Osteoblast (primary cell): Measurements from ENCODE around the gene SOX21. TPM values are rescaled to one million over a fixed set of nuclear protein-coding genes. Genes with fewer than 3 reads are reported as not detected.
"Not testable (repeated sequence)": the region's sequence is repeated elsewhere in the genome, so short reads cannot be mapped to it uniquely, and the experiment has no call there.

Experiments used
- DNase-seq: peaks from one replicate; pipeline ENCODE4 v3.0.0; 2011; ENCODE audit warnings: low spot score, mixed read lengths; ENCODE audit not compliant: insufficient read length; ENCODE audit errors: missing footprints
- H2AFZ ChIP-seq: 2 replicates; pipeline ENCODE4 v1.6.0; 2011; ENCODE audit warnings: mild to moderate bottlenecking, low read length
- H3K27ac ChIP-seq: 2 replicates; pipeline ENCODE4 v1.5.1; 2011; ENCODE audit warnings: mild to moderate bottlenecking, low read depth, low read length, moderate library complexity
- H3K27me3 ChIP-seq: 2 replicates; pipeline ENCODE4 v1.6.0; 2012; ENCODE audit warnings: mild to moderate bottlenecking, control low read depth, inconsistent platforms, low read length, moderate library complexity; ENCODE audit not compliant: insufficient read depth
- H3K36me3 ChIP-seq: 2 replicates; pipeline ENCODE4 v1.5.1; 2011; ENCODE audit warnings: mild to moderate bottlenecking, low read length, control low read depth, moderate library complexity; ENCODE audit not compliant: insufficient read depth
- H3K4me1 ChIP-seq: 2 replicates; pipeline ENCODE4 v1.5.1; 2011; ENCODE audit warnings: mild to moderate bottlenecking, low read length, control low read depth, moderate library complexity; ENCODE audit not compliant: insufficient read depth
- H3K4me2 ChIP-seq: 2 replicates; pipeline ENCODE4 v1.6.0; 2011; ENCODE audit warnings: mild to moderate bottlenecking, low read length; ENCODE audit not compliant: insufficient read depth
- H3K4me3 ChIP-seq: fragments of 200-600 bp; sonication (generic); 3 replicates; pipeline ENCODE4 v1.5.1; 2012; ENCODE audit warnings: mild to moderate bottlenecking, low read length, inconsistent platforms; ENCODE audit not compliant: insufficient read depth
- H3K79me2 ChIP-seq: 2 replicates; pipeline ENCODE4 v1.6.0; 2012; ENCODE audit warnings: mild to moderate bottlenecking, low read length, control low read depth, inconsistent platforms; ENCODE audit not compliant: insufficient read depth
- H3K9me3 ChIP-seq: 2 replicates; pipeline ENCODE4 v1.5.1; 2011; ENCODE audit warnings: low read depth, low read length, control low read depth
- H4K20me1 ChIP-seq: 2 replicates; pipeline ENCODE4 v1.6.0; 2012; ENCODE audit warnings: mild to moderate bottlenecking, low read length, control low read depth; ENCODE audit not compliant: insufficient read depth
- total RNA-seq: library from RNA; depleted of rRNA; stranded (reverse); fragments of >200 nt; gene quantifications from 2 replicates; pipeline ENCODE4 v1.2.3, GENCODE V29; 2012
- TF ChIP-seq, protein P1 (sequence below): IDR thresholded peaks from 2 replicates; pipeline ENCODE4 v1.5.1; 2011; ENCODE audit warnings: mild to moderate bottlenecking, low read depth, low read length, moderate library complexity; ENCODE audit errors: extremely low read depth

Gene SOX21
- total RNA-seq, 1 donor: not detected

DNA sequence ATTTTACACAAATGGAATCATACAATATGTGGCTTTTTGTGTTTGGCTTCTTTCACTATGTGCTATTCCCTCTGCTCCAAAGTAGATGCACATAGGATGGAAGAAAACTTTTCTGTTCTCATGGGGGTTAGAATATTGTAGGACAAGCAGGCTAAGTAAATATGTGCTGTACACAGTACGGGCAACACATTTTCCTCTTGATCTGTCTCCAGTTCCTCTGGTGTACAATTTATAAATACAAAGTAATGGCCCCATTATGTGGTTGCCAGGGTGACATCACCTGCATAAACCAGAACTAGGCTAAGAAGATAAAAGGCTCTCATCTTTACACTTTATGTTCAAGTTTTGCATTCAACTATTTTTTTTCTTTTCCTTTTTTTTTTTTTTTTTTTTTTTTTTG is 41.0 kb upstream of the SOX21 start:
- Histone ChIP-seq H3K27me3 (peaks cover 4% of the 10 kb centered on the region), H3K36me3 (no peaks in the 10 kb centered on the region), H3K9me3 (no peaks in the 10 kb centered on the region), H3K4me2 (no peak overlapping the region), H3K27ac (no peak overlapping the region), H2AFZ (no peak overlapping the region), H3K4me1 (no peaks in the 10 kb centered on the region), H3K79me2 (no peaks in the 10 kb centered on the region), H4K20me1 (no peaks in the 10 kb centered on the region), H3K4me3 (no peak overlapping the region)
- DNase-seq: no peak
- TF ChIP-seq, protein P1, sequence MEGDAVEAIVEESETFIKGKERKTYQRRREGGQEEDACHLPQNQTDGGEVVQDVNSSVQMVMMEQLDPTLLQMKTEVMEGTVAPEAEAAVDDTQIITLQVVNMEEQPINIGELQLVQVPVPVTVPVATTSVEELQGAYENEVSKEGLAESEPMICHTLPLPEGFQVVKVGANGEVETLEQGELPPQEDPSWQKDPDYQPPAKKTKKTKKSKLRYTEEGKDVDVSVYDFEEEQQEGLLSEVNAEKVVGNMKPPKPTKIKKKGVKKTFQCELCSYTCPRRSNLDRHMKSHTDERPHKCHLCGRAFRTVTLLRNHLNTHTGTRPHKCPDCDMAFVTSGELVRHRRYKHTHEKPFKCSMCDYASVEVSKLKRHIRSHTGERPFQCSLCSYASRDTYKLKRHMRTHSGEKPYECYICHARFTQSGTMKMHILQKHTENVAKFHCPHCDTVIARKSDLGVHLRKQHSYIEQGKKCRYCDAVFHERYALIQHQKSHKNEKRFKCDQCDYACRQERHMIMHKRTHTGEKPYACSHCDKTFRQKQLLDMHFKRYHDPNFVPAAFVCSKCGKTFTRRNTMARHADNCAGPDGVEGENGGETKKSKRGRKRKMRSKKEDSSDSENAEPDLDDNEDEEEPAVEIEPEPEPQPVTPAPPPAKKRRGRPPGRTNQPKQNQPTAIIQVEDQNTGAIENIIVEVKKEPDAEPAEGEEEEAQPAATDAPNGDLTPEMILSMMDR: no peak

DNA sequence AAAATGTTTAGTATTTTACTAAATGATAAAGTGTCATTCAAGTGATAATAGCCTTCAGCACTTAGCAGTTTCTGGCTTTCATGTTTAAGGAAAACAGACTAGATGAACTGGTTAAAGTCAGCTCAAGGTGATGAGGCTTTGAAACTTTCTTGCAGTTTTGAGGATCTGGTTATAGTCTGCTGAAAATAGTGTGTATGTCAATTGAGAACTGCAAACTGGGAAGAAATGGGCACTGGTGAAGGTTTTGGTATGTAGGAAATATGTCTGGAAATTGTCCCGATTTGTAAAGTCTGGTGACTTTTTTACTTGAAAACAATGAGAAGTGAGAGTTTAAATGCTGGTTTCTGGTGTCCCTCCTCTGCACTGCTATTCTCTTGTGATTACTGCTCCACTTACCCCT is 36.8 kb upstream of the SOX21 start:
- H3K4me2 ChIP-seq: no peak overlapping the region
- TF ChIP-seq, protein P1: no peak
- no peak overlapping the region for H2AFZ ChIP-seq
- peaks cover 7% of the 10 kb centered on the region for H3K27me3 ChIP-seq
- H3K4me1 ChIP-seq: no peaks in the 10 kb centered on the region
- H3K27ac ChIP-seq: no peak overlapping the region
- no peak for DNase-seq
- H4K20me1 ChIP-seq: no peaks in the 10 kb centered on the region
- no peaks in the 10 kb centered on the region for H3K79me2 ChIP-seq
- H3K36me3 ChIP-seq: no peaks in the 10 kb centered on the region
- H3K4me3 ChIP-seq: no peak overlapping the region
- no peaks in the 10 kb centered on the region for H3K9me3 ChIP-seq

DNA sequence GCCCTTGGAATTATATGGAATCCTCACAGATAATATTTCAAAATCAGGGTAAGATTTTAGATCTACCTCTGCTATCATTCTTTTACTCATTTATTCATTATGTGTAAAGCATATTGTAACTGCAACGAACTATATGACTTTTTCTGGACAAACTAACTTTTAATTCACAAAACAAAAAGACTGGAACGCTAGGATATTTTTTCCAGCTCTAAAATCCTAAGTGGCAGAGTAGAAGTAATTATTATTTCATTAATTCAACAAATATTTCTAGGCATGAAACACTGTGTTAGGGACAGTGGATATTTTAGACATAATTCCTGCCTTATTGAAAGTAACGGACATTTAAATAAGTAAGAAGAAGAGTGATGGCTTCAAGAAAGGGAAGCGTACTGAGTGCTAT is 26.9 kb upstream of the SOX21 start:
- H3K36me3 ChIP-seq: no peaks in the 10 kb centered on the region
- no peaks in the 10 kb centered on the region for H3K9me3 ChIP-seq
- H3K79me2 ChIP-seq: no peaks in the 10 kb centered on the region
- H4K20me1 ChIP-seq: no peaks in the 10 kb centered on the region
- H3K27me3 ChIP-seq: no peaks in the 10 kb centered on the region
- H3K4me3 ChIP-seq: no peak overlapping the region
- no peak overlapping the region for H3K27ac ChIP-seq
- H3K4me1 ChIP-seq: no peaks in the 10 kb centered on the region
- TF ChIP-seq, protein P1: no peak
- no peak overlapping the region for H3K4me2 ChIP-seq
- no peak overlapping the region for H2AFZ ChIP-seq
- DNase-seq: no peak

DNA sequence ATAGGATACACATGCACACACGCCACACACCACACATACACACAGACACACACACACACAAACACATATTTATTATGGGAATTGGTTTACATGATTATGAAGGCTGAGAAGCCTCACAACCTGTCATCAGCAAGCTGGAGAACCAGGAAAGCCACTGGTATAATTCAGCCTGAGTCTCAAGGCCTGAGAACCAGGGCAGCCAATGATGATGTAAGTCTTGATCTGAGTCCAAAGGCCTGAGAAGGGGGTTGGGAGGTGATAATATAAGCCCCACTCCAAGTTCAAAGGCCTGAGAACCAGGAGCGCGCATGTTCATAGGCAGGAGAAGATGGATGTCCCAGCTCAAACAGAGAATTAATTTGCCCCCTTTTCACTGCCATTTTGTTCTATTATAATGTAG is 18.7 kb upstream of the SOX21 start:
- Histone ChIP-seq H3K4me3 (no peak overlapping the region), H3K36me3 (no peaks in the 10 kb centered on the region), H2AFZ (no peak overlapping the region), H4K20me1 (no peaks in the 10 kb centered on the region), H3K4me1 (no peaks in the 10 kb centered on the region), H3K4me2 (no peak overlapping the region), H3K27me3 (no peaks in the 10 kb centered on the region), H3K27ac (no peak overlapping the region), H3K9me3 (no peaks in the 10 kb centered on the region), H3K79me2 (no peaks in the 10 kb centered on the region)
- TF ChIP-seq, protein P1: no peak
- DNase-seq: no peak

DNA sequence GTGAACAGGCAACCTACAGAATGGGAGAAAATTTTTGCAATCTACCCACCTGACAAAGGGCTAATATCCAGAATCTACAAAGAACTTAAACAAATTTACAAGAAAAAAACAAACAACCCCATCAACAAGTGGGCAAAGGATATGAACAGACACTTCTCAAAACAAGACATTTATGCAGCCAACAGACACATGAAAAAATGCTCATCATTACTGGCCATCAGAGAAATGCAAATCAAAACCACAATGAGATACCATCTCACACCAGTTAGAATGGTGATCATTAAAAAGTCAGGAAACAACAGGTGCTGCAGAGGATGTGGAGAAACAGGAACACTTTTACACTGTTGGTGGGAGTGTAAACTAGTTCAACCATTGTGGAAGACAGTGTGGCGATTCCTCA is 17.6 kb upstream of the SOX21 start:
- not testable (repeated sequence) for H3K4me3 ChIP-seq, H3K4me1 ChIP-seq, H3K27me3 ChIP-seq, H3K9me3 ChIP-seq, H2AFZ ChIP-seq, H3K36me3 ChIP-seq, H3K27ac ChIP-seq, H4K20me1 ChIP-seq, H3K4me2 ChIP-seq, H3K79me2 ChIP-seq, DNase-seq
